Activated CD4-positive, alpha-beta T cell treated with anti-CD3 and anti-CD28 coated beads, Interleukin-2, amount 10 ng/mL, durations not matched to agents 7 days and 5 days (primary cell): ENCODE measurements around the gene PFN1. TPM values are rescaled to one million over a fixed set of nuclear protein-coding genes. Genes with fewer than 3 reads are reported as not detected.
"Not testable (repeated sequence)": the region's sequence is repeated elsewhere in the genome, so short reads cannot be mapped to it uniquely, and the experiment has no call there.

Experiments used
- CTCF ChIA-PET: fragments of 350-600 bp; sonication (Branson Sonifier 250); formaldehyde crosslinking; loops from one replicate; lab custom pipeline; 2021; ENCODE audit warnings: antibody characterized with exemption; lab: Charles Lee
- POLR2A ChIA-PET: fragments of 350-600 bp; sonication (Branson Sonifier 250); formaldehyde crosslinking; loops from one replicate; lab custom pipeline; 2021; ENCODE audit warnings: antibody characterized with exemption; lab: Charles Lee
- DNase-seq: peaks from one replicate; pipeline ENCODE4 v3.0.0-alpha.2; 2020
- H3K27ac Mint-ChIP-seq: one replicate; pipeline ENCODE4 v1.8.0; 2021; ENCODE audit warnings: mild to moderate bottlenecking, moderate library complexity, mixed read lengths
- H3K27me3 Mint-ChIP-seq: one replicate; pipeline ENCODE4 v1.8.0; 2021; ENCODE audit warnings: mixed read lengths
- H3K36me3 Mint-ChIP-seq: one replicate; pipeline ENCODE4 v1.8.0; 2021; ENCODE audit warnings: low read depth, mixed read lengths
- H3K4me1 Mint-ChIP-seq: one replicate; pipeline ENCODE4 v1.8.0; 2021; ENCODE audit warnings: mixed read lengths
- H3K4me3 Mint-ChIP-seq: one replicate; pipeline ENCODE4 v1.8.0; 2021; ENCODE audit warnings: mild to moderate bottlenecking, moderate library complexity, mixed read lengths
- H3K9me3 Mint-ChIP-seq: one replicate; pipeline ENCODE4 v1.8.0; 2021; ENCODE audit warnings: mixed read lengths
- total RNA-seq, 2 experiments: library from RNA; stranded (reverse); gene quantifications; one replicate each; pipeline ENCODE4 v1.2.3, GENCODE V29; 2021

PFN1 gene
- total RNA-seq, 2 experiments from 2014 or later, result 2,428 to 2,438 TPM

- H3K4me3 Mint-ChIP-seq, result no peak overlapping the region
- ChIA-PET CTCF (interaction anchor here (0.6 to 2.2 kb wide), 18 partner anchors 9 to 342 kb away, joined by 3 to 17 read pairs (median 4); partner anchors contain the start of genes ARRB2, C17orf107, CAMTA2 and ENO3), POLR2A (no interaction called here)
- no peak for DNase-seq
- H3K9me3 Mint-ChIP-seq, result no peaks in the 10 kb centered on the region
- peaks cover 12% of the 10 kb centered on the region for H3K27me3 Mint-ChIP-seq
- no peaks in the 10 kb centered on the region for H3K36me3 Mint-ChIP-seq
- no peak overlapping the region for H3K27ac Mint-ChIP-seq
- peaks cover 5% of the 10 kb centered on the region for H3K4me1 Mint-ChIP-seq
Observed at GRCh38 chr17:4908301-4908700, 40.0 kb downstream of the PFN1 start.

DNA sequence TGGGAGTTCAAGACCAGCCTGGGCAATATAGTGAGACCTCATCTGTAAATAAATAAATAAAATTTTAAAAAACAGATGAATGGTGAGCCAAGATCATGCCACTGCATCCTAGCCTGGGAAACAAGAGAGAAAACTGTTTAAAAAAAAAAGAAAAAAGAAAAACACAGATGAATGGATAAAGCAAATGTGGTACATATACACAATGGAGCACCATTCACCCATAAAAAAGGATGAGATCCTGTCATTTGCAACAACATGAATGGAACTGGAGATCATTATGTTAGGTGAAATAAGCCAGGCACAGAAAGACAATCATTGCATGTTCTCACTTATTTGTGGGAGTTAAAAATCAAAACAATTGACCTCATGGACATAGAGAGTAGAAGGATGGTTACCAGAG, 41.7 kb downstream of the PFN1 start:
- Mint-ChIP-seq H3K27me3 (peaks cover 13% of the 10 kb centered on the region), H3K4me1 (peaks cover 19% of the 10 kb centered on the region)
- H3K27ac Mint-ChIP-seq, CTCF ChIA-PET, POLR2A ChIA-PET, H3K4me3 Mint-ChIP-seq, H3K36me3 Mint-ChIP-seq, DNase-seq, H3K9me3 Mint-ChIP-seq: not testable (repeated sequence)

DNA sequence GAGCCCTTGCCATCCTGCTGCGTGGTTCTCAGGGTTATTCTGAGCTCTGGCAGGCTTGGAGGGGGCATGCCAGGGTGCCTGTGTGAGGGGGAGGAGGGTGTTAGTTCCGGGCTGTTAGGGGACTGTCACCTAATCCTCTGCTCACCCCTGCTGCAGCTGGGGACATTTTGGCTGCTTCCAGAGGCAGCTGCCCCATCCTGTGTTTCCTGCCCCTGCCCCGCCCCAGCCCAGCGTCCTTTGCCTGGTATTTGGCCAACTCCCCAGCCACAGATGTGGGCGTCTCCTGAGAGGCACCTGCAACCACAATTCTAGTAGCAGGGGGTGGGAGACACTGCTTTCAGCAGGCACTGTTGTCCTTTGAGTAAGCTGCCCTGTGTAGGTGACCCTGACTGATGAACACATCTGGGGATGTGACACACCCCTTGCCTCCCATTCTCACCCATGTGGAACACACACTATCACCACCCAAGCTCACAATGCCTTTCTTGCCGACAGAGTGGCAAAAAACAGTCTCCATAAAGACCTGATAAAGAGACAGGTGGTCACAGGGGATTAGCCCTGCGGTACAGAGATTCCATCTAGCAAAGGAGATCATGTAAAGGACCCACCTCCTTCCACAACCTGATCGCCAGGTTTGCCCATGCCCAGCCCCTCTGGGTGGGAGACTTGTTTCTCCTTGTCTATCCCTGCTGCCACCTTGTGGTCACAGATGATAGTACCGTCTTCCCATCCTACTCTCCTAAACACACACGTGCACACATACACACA, 45.1 kb downstream of the PFN1 start, which contains the start of gene CHRNE:
Gene CHRNE (minus strand): TSS at position 48 of the 768 bp plus-strand sequence. CDS start 35 bp downstream, at position 13.
- peak; percentile 88 for DNase-seq
- no peaks in the 10 kb centered on the region for H3K36me3 Mint-ChIP-seq
- peaks cover 20% of the 10 kb centered on the region for H3K27me3 Mint-ChIP-seq
- peaks cover 41% of the 10 kb centered on the region for H3K4me1 Mint-ChIP-seq
- CTCF ChIA-PET, result interaction anchor here (0.6 to 2.7 kb wide), 12 partner anchors 8 to 456 kb away, joined by 3 to 8 read pairs (median 3); partner anchors contain the start of genes KIF1C, PSMB6, RNF167 and SLC25A11
- H3K4me3 Mint-ChIP-seq, result peak within 1 kb of the TSS; percentile 25
- H3K9me3 Mint-ChIP-seq, result no peaks in the 10 kb centered on the region
- H3K27ac Mint-ChIP-seq, result peak within 1 kb of the TSS; percentile 72
- POLR2A ChIA-PET, result no interaction called here

DNA sequence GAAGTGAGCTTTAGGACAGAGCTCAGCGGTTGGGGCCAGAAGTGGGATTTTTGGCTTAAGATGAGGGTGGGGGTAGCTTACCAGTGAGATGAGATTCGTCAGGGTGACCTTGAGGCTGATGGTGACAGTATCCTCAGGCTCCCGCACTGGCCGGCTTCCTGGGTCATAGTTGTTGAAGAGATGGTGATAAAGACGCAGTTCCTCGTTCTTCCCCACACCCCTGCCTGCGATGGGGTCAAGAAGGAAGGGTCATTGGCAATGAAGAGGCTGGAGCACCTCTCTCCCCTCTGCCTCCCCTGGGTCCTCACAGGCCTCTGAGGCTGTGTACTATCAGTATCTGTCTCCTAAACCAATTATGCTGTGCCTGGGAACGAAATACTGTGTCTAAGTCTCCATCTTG, 45.8 kb downstream of the PFN1 start:
- no peak for DNase-seq
- H3K27me3 Mint-ChIP-seq, result peaks cover 20% of the 10 kb centered on the region
- POLR2A ChIA-PET, result no interaction called here
- no peaks in the 10 kb centered on the region for H3K9me3 Mint-ChIP-seq
- peak overlapping the region; percentile 72 for H3K27ac Mint-ChIP-seq
- H3K4me1 Mint-ChIP-seq, result peaks cover 41% of the 10 kb centered on the region
- H3K4me3 Mint-ChIP-seq, result no peak overlapping the region
- CTCF ChIA-PET, result interaction anchor here (0.8 to 2.7 kb wide), 8 partner anchors 9 to 177 kb away, joined by 3 to 8 read pairs (median 4); partner anchors contain the start of genes KIF1C, RNF167 and SLC25A11
- no peaks in the 10 kb centered on the region for H3K36me3 Mint-ChIP-seq

DNA sequence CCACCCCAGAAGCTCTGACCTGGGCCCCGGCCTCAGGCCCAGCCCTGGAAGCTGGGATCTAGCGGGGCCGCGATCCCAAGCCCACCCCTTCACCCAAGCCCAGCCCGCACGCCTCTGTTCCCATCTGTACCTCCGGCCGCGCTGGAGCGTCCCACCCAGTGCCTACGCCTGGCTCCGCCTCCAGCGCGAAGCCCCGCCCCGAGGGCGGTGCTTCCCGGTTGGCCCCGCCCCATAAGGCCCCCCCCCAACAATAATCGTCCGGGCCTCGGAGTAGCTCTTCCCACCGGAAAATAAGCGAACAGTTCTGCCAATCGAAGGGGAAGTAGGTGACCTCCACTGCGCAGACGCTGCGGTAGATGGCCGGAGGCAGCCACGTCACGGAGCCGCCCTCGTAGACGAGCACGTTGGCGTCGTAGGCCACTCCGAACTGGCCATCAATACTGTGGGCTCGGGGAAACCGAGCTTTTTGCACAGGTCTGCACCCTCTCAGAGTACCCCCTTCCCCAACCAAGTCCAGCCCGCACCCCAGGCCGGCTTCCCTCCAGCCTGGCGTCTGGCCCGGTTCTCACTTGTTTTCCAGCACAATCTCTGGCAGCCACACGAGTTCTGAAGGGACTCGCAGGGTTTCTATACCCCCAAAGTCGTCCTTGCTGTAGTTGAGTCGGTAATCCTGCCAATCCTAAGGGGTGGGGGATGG, 46.5 kb downstream of the PFN1 start:
- Mint-ChIP-seq H3K27me3 (peaks cover 20% of the 10 kb centered on the region), H3K36me3 (peaks cover 5% of the 10 kb centered on the region), H3K4me1 (peaks cover 40% of the 10 kb centered on the region), H3K4me3 (no peak overlapping the region), H3K27ac (no peak overlapping the region), H3K9me3 (no peaks in the 10 kb centered on the region)
- no peak for DNase-seq
- POLR2A ChIA-PET, result interaction anchor here (0.6 kb wide), 1 partner anchor 202 kb away, joined by 4 read pairs; no protein-coding TSS in a partner anchor
- CTCF ChIA-PET, result interaction anchor here (0.6 to 2.7 kb wide), 5 partner anchors 10 to 153 kb away, joined by 3 to 8 read pairs (median 5); partner anchors contain the start of genes KIF1C, RNF167 and SLC25A11

DNA sequence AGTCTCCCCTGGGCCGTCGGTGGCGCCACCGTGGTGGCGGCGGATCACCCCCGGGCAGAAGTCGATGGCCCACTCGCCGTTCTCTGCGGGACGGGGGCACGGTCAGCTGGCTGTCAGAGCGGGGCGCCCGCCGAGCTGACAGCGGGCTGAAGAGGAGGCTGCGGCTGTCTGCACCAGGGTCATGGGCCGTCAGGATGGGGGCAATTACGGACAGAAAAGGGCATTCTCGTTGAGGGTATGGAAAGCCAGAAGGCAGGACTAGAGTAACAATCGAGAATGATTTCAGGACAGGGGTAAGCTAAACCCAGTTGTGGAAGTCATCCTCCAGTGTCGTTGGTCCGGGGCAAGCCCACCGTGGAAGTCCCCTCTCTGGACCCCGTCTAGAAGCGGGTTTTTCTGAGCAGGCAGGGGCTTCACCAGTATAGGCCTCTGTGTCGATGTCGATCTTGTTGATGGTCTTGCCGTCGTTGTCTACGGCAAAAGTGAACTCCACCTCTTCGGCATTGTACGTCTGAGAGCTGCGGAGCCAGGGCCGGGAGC, 47.2 kb downstream of the PFN1 start:
- H3K27ac Mint-ChIP-seq, result peak overlapping the region; percentile 83
- ChIA-PET CTCF (interaction anchor here (0.6 to 2.7 kb wide), 2 partner anchors 39 to 153 kb away, joined by 3 to 8 read pairs; partner anchors contain the start of genes RNF167 and SLC25A11), POLR2A (interaction anchor here (0.6 kb wide), 1 partner anchor 201 kb away, joined by 4 read pairs; no protein-coding TSS in a partner anchor)
- H3K4me3 Mint-ChIP-seq, result peak overlapping the region; percentile 58
- peaks cover 20% of the 10 kb centered on the region for H3K27me3 Mint-ChIP-seq
- no peaks in the 10 kb centered on the region for H3K9me3 Mint-ChIP-seq
- H3K36me3 Mint-ChIP-seq, result peaks cover 7% of the 10 kb centered on the region
- peaks cover 40% of the 10 kb centered on the region for H3K4me1 Mint-ChIP-seq
- DNase-seq, result no peak

- peaks cover 16% of the 10 kb centered on the region for H3K27me3 Mint-ChIP-seq
- H3K4me3 Mint-ChIP-seq, result peak overlapping the region; percentile 82
- H3K9me3 Mint-ChIP-seq, result no peaks in the 10 kb centered on the region
- ChIA-PET CTCF (interaction anchor here (1.4 to 2.2 kb wide), 5 partner anchors 8 to 197 kb away, joined by 3 to 9 read pairs (median 5); partner anchors contain the start of genes PELP1, RNF167 and SLC25A11), POLR2A (interaction anchor here (0.6 to 1.4 kb wide), 2 partner anchors 39 to 41 kb away, joined by 3 to 9 read pairs; partner anchors contain the start of genes RNF167 and SLC25A11)
- H3K4me1 Mint-ChIP-seq, result peaks cover 40% of the 10 kb centered on the region
- DNase-seq, result peak; percentile 66
- peak overlapping the region; percentile 83 for H3K27ac Mint-ChIP-seq
- peaks cover 9% of the 10 kb centered on the region for H3K36me3 Mint-ChIP-seq
Observed at GRCh38 chr17:4900231-4901107, 47.9 kb downstream of the PFN1 start.

GRCh38 chr17:4899341-4900230, 48.7 kb downstream of the PFN1 start, which contains the start of gene C17orf107:
TSS of gene C17orf107 (plus strand) at chr17:4899536. CDS start at chr17:4899763, 227 bp downstream.
- peaks cover 40% of the 10 kb centered on the region for H3K4me1 Mint-ChIP-seq
- DNase-seq, result peak; percentile 87
- H3K27me3 Mint-ChIP-seq, result peaks cover 13% of the 10 kb centered on the region
- H3K27ac Mint-ChIP-seq, result peak within 1 kb of the TSS; percentile 86
- H3K36me3 Mint-ChIP-seq, result peaks cover 13% of the 10 kb centered on the region
- ChIA-PET POLR2A (interaction anchor here (0.6 to 1.4 kb wide), 3 partner anchors 40 to 189 kb away, joined by 3 to 9 read pairs (median 4); partner anchors contain the start of genes ARRB2, RNF167 and SLC25A11), CTCF (interaction anchor here (0.5 to 2.2 kb wide), 10 partner anchors 9 to 530 kb away, joined by 3 to 9 read pairs (median 4); partner anchors contain the start of genes ARRB2, GGT6, PELP1 and RNF167)
- H3K4me3 Mint-ChIP-seq, result peak within 1 kb of the TSS; percentile 82
- H3K9me3 Mint-ChIP-seq, result no peaks in the 10 kb centered on the region

DNA sequence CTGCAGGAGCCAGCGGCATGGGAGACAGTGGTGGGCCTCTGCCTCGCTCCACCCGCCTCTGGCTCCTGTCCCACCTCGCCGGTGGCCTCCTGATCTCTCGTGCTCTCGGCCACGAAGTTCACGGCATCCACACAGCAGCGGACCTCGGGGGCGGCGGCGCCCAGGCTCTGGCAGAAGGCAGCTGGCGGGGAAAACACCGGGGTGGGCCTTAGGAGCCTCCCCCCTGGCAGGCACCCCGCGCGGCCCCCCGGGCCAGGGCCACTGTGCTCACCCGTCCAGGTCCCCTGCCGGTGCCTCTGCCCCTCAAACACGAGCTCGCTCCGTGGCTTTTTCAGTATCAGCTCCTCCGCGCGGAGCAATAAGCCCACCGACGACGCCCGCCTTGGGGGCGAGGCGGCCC, 49.4 kb downstream of the PFN1 start:
- CTCF ChIA-PET, result interaction anchor here (0.5 to 2.2 kb wide), 8 partner anchors 10 to 339 kb away, joined by 3 to 9 read pairs (median 4); partner anchors contain the start of genes ARRB2, GGT6 and PELP1
- no peak overlapping the region for H3K27ac Mint-ChIP-seq
- peaks cover 40% of the 10 kb centered on the region for H3K4me1 Mint-ChIP-seq
- no peak for DNase-seq
- no peaks in the 10 kb centered on the region for H3K9me3 Mint-ChIP-seq
- POLR2A ChIA-PET, result interaction anchor here (0.6 to 1.4 kb wide), 3 partner anchors 41 to 189 kb away, joined by 3 to 9 read pairs (median 4); partner anchors contain the start of genes ARRB2, RNF167 and SLC25A11
- H3K36me3 Mint-ChIP-seq, result peaks cover 13% of the 10 kb centered on the region
- H3K4me3 Mint-ChIP-seq, result peak overlapping the region; percentile 61
- peaks cover 12% of the 10 kb centered on the region for H3K27me3 Mint-ChIP-seq

DNA sequence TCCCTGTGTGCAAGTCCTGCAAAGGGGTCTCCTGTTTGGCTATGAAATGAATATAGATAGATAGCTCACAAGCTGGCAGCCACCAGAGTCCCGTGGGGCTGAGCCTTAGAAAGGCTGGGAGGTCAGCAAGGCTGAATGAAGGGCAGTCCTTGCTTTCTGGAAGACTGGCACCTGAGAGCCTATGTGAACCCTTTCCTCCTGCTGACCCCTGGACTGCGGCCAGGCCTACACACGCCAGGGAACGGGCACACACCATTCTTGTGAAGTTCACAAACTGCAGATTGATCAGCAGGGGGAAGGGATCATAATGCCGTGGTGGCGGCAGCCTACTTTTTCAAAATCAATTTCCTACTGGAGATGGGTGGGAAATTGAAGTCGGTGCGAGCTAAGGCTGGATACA, 50.0 kb downstream of the PFN1 start:
- H3K9me3 Mint-ChIP-seq, result no peaks in the 10 kb centered on the region
- ChIA-PET CTCF (interaction anchor here (1.1 kb wide), 1 partner anchor 188 kb away, joined by 4 read pairs; the partner anchor contains the start of gene ARRB2), POLR2A (no interaction called here)
- peaks cover 13% of the 10 kb centered on the region for H3K36me3 Mint-ChIP-seq
- peak overlapping the region; percentile 57 for H3K27ac Mint-ChIP-seq
- H3K4me3 Mint-ChIP-seq, result peak overlapping the region; percentile 61
- peaks cover 11% of the 10 kb centered on the region for H3K27me3 Mint-ChIP-seq
- peaks cover 36% of the 10 kb centered on the region for H3K4me1 Mint-ChIP-seq
- DNase-seq, result no peak
